HT-29 (cell line): ENCODE results near the gene CDK5RAP3. TPM values are rescaled to one million over a fixed set of nuclear protein-coding genes. Genes with fewer than 3 reads are reported as not detected.
"Not testable (repeated sequence)": the region's sequence is repeated elsewhere in the genome, so short reads cannot be mapped to it uniquely, and the experiment has no call there.

ENCODE experiments used
- DNase-seq: peaks from one replicate; pipeline ENCODE4 v3.0.0-alpha.2; 2015; ENCODE audit warnings: low spot score
- total RNA-seq: library from RNA; depleted of rRNA; stranded (reverse); fragments of >200 nt; shearing (Covaris generic); gene quantifications from 2 replicates; pipeline ENCODE4 v1.2.3, GENCODE V29; 2014

CDK5RAP3 gene
- total RNA-seq, 1 experiment from 2014 or later = 132 TPM

- DNase-seq = no peak
Measured at GRCh38 chr17:47975189-47975822, 4.4 kb downstream of the CDK5RAP3 start.

- DNase-seq = no peak
Measured at GRCh38 chr17:47975823-47976205, 4.9 kb downstream of the CDK5RAP3 start.

GRCh38 chr17:47978324-47978723 lies 7.4 kb downstream of the CDK5RAP3 start:
- peak; percentile 64 for DNase-seq

- DNase-seq = no peak
Measured at GRCh38 chr17:47980541-47980940, 9.6 kb downstream of the CDK5RAP3 start.

- DNase-seq = no peak
Measured at GRCh38 chr17:47981462-47981861, 10.5 kb downstream of the CDK5RAP3 start.

GRCh38 chr17:47982091-47982617 lies 11.2 kb downstream of the CDK5RAP3 start:
- no peak for DNase-seq

- no peak for DNase-seq
Measured at GRCh38 chr17:47982645-47983390, 11.9 kb downstream of the CDK5RAP3 start.

GRCh38 chr17:47983492-47984223 lies 12.7 kb downstream of the CDK5RAP3 start:
- DNase-seq = no peak

- DNase-seq = no peak
Measured at GRCh38 chr17:47986520-47986919, 15.6 kb downstream of the CDK5RAP3 start.

GRCh38 chr17:47987240-47987835 lies 16.4 kb downstream of the CDK5RAP3 start:
- no peak for DNase-seq

- DNase-seq = not testable (repeated sequence)
Measured at GRCh38 chr17:47988445-47988844, 17.5 kb downstream of the CDK5RAP3 start.

- DNase-seq = no peak
Measured at GRCh38 chr17:47989159-47989558, 18.2 kb downstream of the CDK5RAP3 start.

GRCh38 chr17:47989700-47990099 lies 18.8 kb downstream of the CDK5RAP3 start:
- DNase-seq = no peak

GRCh38 chr17:47990962-47991731 lies 20.2 kb downstream of the CDK5RAP3 start:
- no peak for DNase-seq

GRCh38 chr17:47992216-47992615 lies 21.3 kb downstream of the CDK5RAP3 start:
- DNase-seq = no peak

- no peak for DNase-seq
Measured at GRCh38 chr17:47993031-47993564, 22.2 kb downstream of the CDK5RAP3 start.

- no peak for DNase-seq
Measured at GRCh38 chr17:47993964-47994363, 23.1 kb downstream of the CDK5RAP3 start.

- no peak for DNase-seq
Measured at GRCh38 chr17:47994724-47995123, 23.8 kb downstream of the CDK5RAP3 start.

- no peak for DNase-seq
Measured at GRCh38 chr17:47995241-47995935, 24.5 kb downstream of the CDK5RAP3 start.

GRCh38 chr17:47996201-47996600 lies 25.3 kb downstream of the CDK5RAP3 start:
- DNase-seq = no peak
